A549 (cell line): ENCODE results near the gene PELI2.

Experiments used
- CBX8 ChIP-seq: fragments of 200-600 bp; sonication (generic); IDR thresholded peaks from 2 replicates; pipeline ENCODE4 v1.6.1; 2016
- CTCF ChIP-seq: fragments of >200 bp; sonication (Bioruptor Twin); formaldehyde crosslinking; IDR thresholded peaks from 3 replicates; pipeline ENCODE4 v1.5.1; 2016
- EP300 ChIP-seq, 2 experiments: fragments of >200 bp; sonication (Bioruptor Twin); formaldehyde crosslinking; IDR thresholded peaks; 2 replicates in 1 of 2; 3 replicates in 1 of 2; pipeline ENCODE4 v1.6.1; 2016 to 2017
- ESRRA ChIP-seq: fragments of 150-350 bp; IDR thresholded peaks from 2 replicates; pipeline ENCODE4 v1.6.1; 2014; ENCODE audit warnings: mild to moderate bottlenecking, low read length, borderline replicate concordance
- HDAC2 ChIP-seq: fragments of 200-600 bp; sonication (generic); IDR thresholded peaks from 2 replicates; pipeline ENCODE4 v1.6.1; 2016
- JUNB ChIP-seq: fragments of >200 bp; sonication (Bioruptor Twin); formaldehyde crosslinking; IDR thresholded peaks from 2 replicates; pipeline ENCODE4 v1.6.1; 2016
- MAX ChIP-seq: IDR thresholded peaks from 2 replicates; pipeline ENCODE4 v1.6.1; 2012
- MAZ ChIP-seq: fragments of 150-350 bp; IDR thresholded peaks from 2 replicates; pipeline ENCODE4 v1.6.1; 2014; ENCODE audit warnings: antibody characterized with exemption, low read depth, low read length, borderline replicate concordance
- PBX3 ChIP-seq: IDR thresholded peaks from 2 replicates; pipeline ENCODE4 v1.6.1; 2012
- RCOR1 ChIP-seq: fragments of 150-350 bp; IDR thresholded peaks from 2 replicates; pipeline ENCODE4 v1.6.1; 2014; ENCODE audit warnings: antibody characterized with exemption, low read length, low read depth
- RNF2 ChIP-seq: fragments of 200-600 bp; sonication (generic); IDR thresholded peaks from 2 replicates; pipeline ENCODE4 v1.6.1; 2016; ENCODE audit warnings: low read depth, mild to moderate bottlenecking, antibody characterized with exemption, moderate library complexity, borderline replicate concordance
- USF2 ChIP-seq: fragments of 450-650 bp; IDR thresholded peaks from 2 replicates; pipeline ENCODE4 v1.6.1; 2014; ENCODE audit warnings: antibody characterized with exemption

GRCh38 chr14:56177036-56177435 is 58.8 kb downstream of the PELI2 start:
- TF ChIP-seq MAX (no peak), CTCF (no peak), USF2 (no peak), JUNB (no peak), EP300 (IDR thresholded peaks at IDR 0.05) (no peak), RNF2 (no peak), HDAC2 (no peak), CBX8 (no peak), RCOR1 (no peak), ESRRA (no peak), PBX3 (no peak), MAZ (no peak)
